Endothelial cell of umbilical vein (primary cell): Measurements from ENCODE around the gene IL17RB. TPM values are rescaled to one million over a fixed set of nuclear protein-coding genes. Genes with fewer than 3 reads are reported as not detected.

Experiments
- Bru-seq: library from RNA; stranded (reverse); fragments of 400-500 nt; gene quantifications from one replicate; lab custom pipeline; 2021; lab: Mats Ljungman, UMichigan
- BruChase-seq, 2 experiments: library from RNA; stranded (reverse); fragments of 400-500 nt; gene quantifications; one replicate each; lab custom pipeline; 2021; lab: Mats Ljungman, UMichigan
- BruUV-seq: library from RNA; stranded (reverse); fragments of 400-500 nt; replicated peaks from 2 replicates; lab custom pipeline; 2021; lab: Mats Ljungman, UMichigan
- CTCF ChIA-PET: fragments of 300-600, 350-600 bp; sonication (Branson Sonifier 250); formaldehyde crosslinking; loops from one replicate; lab custom pipeline; 2021; ENCODE audit warnings: antibody characterized with exemption, inconsistent platforms; lab: Charles Lee
- POLR2A ChIA-PET: fragments of 300-600, 350-600 bp; sonication (Branson Sonifier 250); formaldehyde crosslinking; loops from one replicate; lab custom pipeline; 2021; ENCODE audit warnings: antibody characterized with exemption, inconsistent platforms; lab: Charles Lee
- DNase-seq: peaks from one replicate; pipeline ENCODE4 v3.0.0-alpha.2; 2011; ENCODE audit warnings: low read depth, low spot score
- FAIRE-seq: peaks from 2 replicates; lab custom pipeline; 2011; peaks lifted over from hg19 to GRCh38; lab: Jason Lieb, UNC
- H2AFZ ChIP-seq: 2 replicates; pipeline ENCODE4 v1.6.0; 2012; ENCODE audit warnings: low read depth, low read length, control low read depth, inconsistent platforms
- H3K27ac ChIP-seq: 2 replicates; pipeline ENCODE4 v1.5.1; 2011; ENCODE audit warnings: low read depth, mild to moderate bottlenecking, control low read depth, low read length, moderate library complexity; ENCODE audit not compliant: insufficient read depth
- H3K27me3 ChIP-seq, 2 experiments: 2 replicates each; pipeline versions ENCODE4 v1.6.0 to v1.6.1; 2011; ENCODE audit warnings: low read length in 2 of 2, mixed read lengths in 1 of 2; ENCODE audit not compliant: control insufficient read depth in 2 of 2, insufficient read depth in 2 of 2
- H3K36me3 ChIP-seq, 2 experiments: 2 replicates in 1 of 2; 3 replicates in 1 of 2; pipeline ENCODE4 v1.5.1; 2011; ENCODE audit warnings: low read length in 2 of 2, mild to moderate bottlenecking in 1 of 2, moderate library complexity in 1 of 2; ENCODE audit not compliant: control insufficient read depth in 2 of 2, insufficient read depth in 2 of 2; ENCODE audit errors: extremely low read depth in 1 of 2
- H3K4me1 ChIP-seq: 3 replicates; pipeline ENCODE4 v1.5.1; 2011; ENCODE audit warnings: mild to moderate bottlenecking, low read length; ENCODE audit not compliant: control insufficient read depth, insufficient read depth; ENCODE audit errors: extremely low read depth
- H3K4me2 ChIP-seq: 2 replicates; pipeline ENCODE4 v1.6.1; 2011; ENCODE audit warnings: low read length, control low read depth, mixed read lengths; ENCODE audit not compliant: insufficient read depth
- H3K4me3 ChIP-seq, 3 experiments: fragments of 200-600 bp in 1 of 3; sonication (generic), shearing (Covaris generic) in 1 of 3; replicated peaks in 1 of 3; 2 replicates each; pipeline ENCODE4 v1.5.1; 2011 to 2016; ENCODE audit warnings: control low read depth in 3 of 3, low read length in 3 of 3, mild to moderate bottlenecking in 2 of 3, inconsistent platforms in 1 of 3, low read depth in 1 of 3, moderate library complexity in 1 of 3; ENCODE audit not compliant: insufficient read depth in 1 of 3
- H3K79me2 ChIP-seq: 2 replicates; pipeline ENCODE4 v1.6.0; 2012; ENCODE audit warnings: low read length, inconsistent platforms; ENCODE audit not compliant: control insufficient read depth, insufficient read depth
- H3K9ac ChIP-seq: replicated peaks from 2 replicates; pipeline ENCODE3; 2011; ENCODE audit warnings: low read length, control low read depth; ENCODE audit not compliant: insufficient read depth; ENCODE audit errors: extremely low read depth
- H3K9me1 ChIP-seq: replicated peaks from 3 replicates; pipeline ENCODE4 v1.6.0; 2011; ENCODE audit warnings: mild to moderate bottlenecking, low read length; ENCODE audit not compliant: control insufficient read depth, insufficient read depth; ENCODE audit errors: extremely low read depth
- H3K9me3 ChIP-seq: replicated peaks from 2 replicates; pipeline ENCODE4 v1.5.1; 2012; ENCODE audit warnings: low read length, inconsistent platforms; ENCODE audit not compliant: control insufficient read depth, insufficient read depth
- H4K20me1 ChIP-seq: replicated peaks from 2 replicates; pipeline ENCODE3; 2011; ENCODE audit warnings: mild to moderate bottlenecking, low read length; ENCODE audit not compliant: control insufficient read depth, insufficient read depth; ENCODE audit errors: extremely low read depth
- EZH2 ChIP-seq: IDR thresholded peaks from 2 replicates; pipeline ENCODE4 v1.6.1; 2012; ENCODE audit warnings: borderline replicate concordance, low read depth, mild to moderate bottlenecking, moderate library complexity, low read length, inconsistent platforms; ENCODE audit not compliant: severe bottlenecking
- FOS ChIP-seq: IDR thresholded peaks from 2 replicates; pipeline ENCODE4 v1.6.1; 2011; ENCODE audit warnings: mild to moderate bottlenecking, low read length, moderate library complexity, borderline replicate concordance; ENCODE audit not compliant: insufficient read depth
- GATA2 ChIP-seq: IDR thresholded peaks from 2 replicates; pipeline ENCODE4 v1.7.0; 2011; ENCODE audit warnings: low read depth, mild to moderate bottlenecking, moderate library complexity, mixed read lengths, low read length; ENCODE audit not compliant: insufficient read length, insufficient read depth
- dilution Hi-C: fragments of 300-500 bp; cut with MboI; formaldehyde crosslinking; loops from one replicate; pipeline ENCODE4 v1.15.0; 2019; ENCODE audit warnings: low sequenced_read_pairs; ENCODE audit not compliant: extremely low pct_ligation_motif_present
- intact Hi-C: fragments of 100-400 bp; cut with micrococcal nuclease; formaldehyde crosslinking; loops from one replicate; pipeline ENCODE4 v1.10.0; 2022
- long read RNA-seq: library from polyadenylated mRNA; stranded (forward); transcript quantifications from one replicate; pipeline ENCODE4 v2.0.0, GENCODE V29; 2021
- polyA minus RNA-seq, 3 experiments: library from RNA; depleted of rRNA, polyadenylated mRNA; stranded (reverse); fragments of >200 nt; gene quantifications; 1 replicate in 1 of 3; 2 replicates in 2 of 3; pipeline ENCODE4 v1.2.3, GENCODE V29; 2011
- polyA plus RNA-seq, 4 experiments: library from polyadenylated mRNA; depleted of rRNA in 3 of 4; stranded (reverse) in 3 of 4; unstranded in 1 of 4; fragments of >200 nt; gene quantifications; 2 replicates each; pipeline versions ENCODE4 v1.2.1 to v1.2.3, GENCODE V29; 2011 to 2012; ENCODE audit warnings: missing spikeins in 1 of 4
- total RNA-seq: library from RNA; stranded (reverse); gene quantifications from 2 replicates; pipeline ENCODE4 v1.2.3, GENCODE V29; 2021
- TF ChIP-seq, protein P1 (sequence below), 2 donors: IDR thresholded peaks; 1 replicate in 1 of 2; 2 replicates in 1 of 2; pipeline ENCODE4 v1.5.1; 2011; ENCODE audit warnings: low read length in 2 of 2, mild to moderate bottlenecking in 2 of 2, moderate library complexity in 2 of 2, control low read depth in 1 of 2, inconsistent platforms in 1 of 2, low read depth in 1 of 2; ENCODE audit not compliant: insufficient read depth in 1 of 2; ENCODE audit errors: extremely low read depth in 1 of 2
- TF ChIP-seq, protein P2 (sequence below): IDR thresholded peaks from 2 replicates; pipeline ENCODE4 v1.6.1; 2011; ENCODE audit not compliant: insufficient read depth, insufficient read length

Gene IL17RB, protein sequence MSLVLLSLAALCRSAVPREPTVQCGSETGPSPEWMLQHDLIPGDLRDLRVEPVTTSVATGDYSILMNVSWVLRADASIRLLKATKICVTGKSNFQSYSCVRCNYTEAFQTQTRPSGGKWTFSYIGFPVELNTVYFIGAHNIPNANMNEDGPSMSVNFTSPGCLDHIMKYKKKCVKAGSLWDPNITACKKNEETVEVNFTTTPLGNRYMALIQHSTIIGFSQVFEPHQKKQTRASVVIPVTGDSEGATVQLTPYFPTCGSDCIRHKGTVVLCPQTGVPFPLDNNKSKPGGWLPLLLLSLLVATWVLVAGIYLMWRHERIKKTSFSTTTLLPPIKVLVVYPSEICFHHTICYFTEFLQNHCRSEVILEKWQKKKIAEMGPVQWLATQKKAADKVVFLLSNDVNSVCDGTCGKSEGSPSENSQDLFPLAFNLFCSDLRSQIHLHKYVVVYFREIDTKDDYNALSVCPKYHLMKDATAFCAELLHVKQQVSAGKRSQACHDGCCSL
- not detected in 2 replicates for total RNA-seq
- 0.04 TPM in 1 of 2 replicates, not detected in the other for polyA plus RNA-seq
- not detected in 2 replicates for polyA plus RNA-seq (2011; cell fraction: cytosol; rRNA removed)
- 0.11 and 0.21 TPM in 2 replicates for polyA plus RNA-seq (2011; cell fraction: nucleus; rRNA removed)
- polyA plus RNA-seq (2012), result 0.80 and 0.92 TPM in 2 replicates
- polyA minus RNA-seq, result 0.06 TPM in 1 of 2 replicates, not detected in the other
- polyA minus RNA-seq (2011; cell fraction: cytosol; rRNA and poly(A)+ RNA removed), result 3.1 TPM
- polyA minus RNA-seq (2011; cell fraction: nucleus; rRNA and poly(A)+ RNA removed), result not detected in 2 replicates
- percentile 5 among the genes with signal in this experiment for Bru-seq, nascent RNA
- BruChase-seq, experiment 1, labeled RNA remaining after a 6-hour chase, result percentile 8 among the genes with signal in this experiment
- BruChase-seq, experiment 2, labeled RNA remaining after a 2-hour chase, result percentile 8 among the genes with signal in this experiment
- long read RNA-seq, partial matches to known transcripts, result 0 of 1 reads
- long read RNA-seq, other reads (novel, unspliced or antisense), result 1 of 1 reads

DNA sequence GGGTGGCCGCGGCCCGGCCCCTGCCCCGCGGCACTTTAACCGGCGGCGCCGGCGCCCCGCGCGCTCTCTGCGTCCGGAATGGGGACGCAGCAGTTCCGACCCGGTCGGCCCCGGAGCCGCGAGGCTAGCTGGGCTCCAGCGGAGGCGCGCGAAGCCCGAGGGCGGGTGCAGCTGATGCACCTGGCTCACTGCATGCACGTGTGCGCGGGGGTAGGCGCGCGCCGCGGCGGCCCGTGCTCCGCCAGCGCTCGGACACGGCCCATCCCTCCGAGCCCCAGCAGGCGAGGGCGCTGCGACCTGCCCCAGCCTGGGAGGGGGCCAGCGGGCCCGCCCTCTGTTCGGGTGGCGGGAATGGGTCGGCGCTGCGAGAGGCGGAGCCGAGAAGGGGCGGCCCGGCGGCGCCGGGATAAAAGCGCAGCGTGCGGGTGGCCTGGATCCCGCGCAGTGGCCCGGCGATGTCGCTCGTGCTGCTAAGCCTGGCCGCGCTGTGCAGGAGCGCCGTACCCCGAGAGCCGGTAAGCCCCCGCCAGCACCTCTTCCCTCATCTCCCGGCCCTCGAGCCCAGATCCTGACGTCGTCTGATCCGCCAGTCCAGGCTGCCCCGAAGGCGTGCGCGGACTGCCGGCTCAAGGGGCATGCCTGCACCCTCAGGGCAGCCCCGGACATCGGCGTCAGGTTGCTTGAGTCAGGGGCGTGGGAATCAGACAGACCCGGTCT, at the start of gene IL17RB, which contains the start of gene CHDH:
IL17RB (plus strand) TSS at position 435 of the 717 bp plus-strand sequence; CDS start at position 456, 21 bp downstream.
CHDH (minus strand) TSS at position 286 of the 717 bp plus-strand sequence. CDS start 22,411 bp downstream, outside the sequence.
- no TSS peak for BruUV-seq
- TF ChIP-seq, protein P1, sequence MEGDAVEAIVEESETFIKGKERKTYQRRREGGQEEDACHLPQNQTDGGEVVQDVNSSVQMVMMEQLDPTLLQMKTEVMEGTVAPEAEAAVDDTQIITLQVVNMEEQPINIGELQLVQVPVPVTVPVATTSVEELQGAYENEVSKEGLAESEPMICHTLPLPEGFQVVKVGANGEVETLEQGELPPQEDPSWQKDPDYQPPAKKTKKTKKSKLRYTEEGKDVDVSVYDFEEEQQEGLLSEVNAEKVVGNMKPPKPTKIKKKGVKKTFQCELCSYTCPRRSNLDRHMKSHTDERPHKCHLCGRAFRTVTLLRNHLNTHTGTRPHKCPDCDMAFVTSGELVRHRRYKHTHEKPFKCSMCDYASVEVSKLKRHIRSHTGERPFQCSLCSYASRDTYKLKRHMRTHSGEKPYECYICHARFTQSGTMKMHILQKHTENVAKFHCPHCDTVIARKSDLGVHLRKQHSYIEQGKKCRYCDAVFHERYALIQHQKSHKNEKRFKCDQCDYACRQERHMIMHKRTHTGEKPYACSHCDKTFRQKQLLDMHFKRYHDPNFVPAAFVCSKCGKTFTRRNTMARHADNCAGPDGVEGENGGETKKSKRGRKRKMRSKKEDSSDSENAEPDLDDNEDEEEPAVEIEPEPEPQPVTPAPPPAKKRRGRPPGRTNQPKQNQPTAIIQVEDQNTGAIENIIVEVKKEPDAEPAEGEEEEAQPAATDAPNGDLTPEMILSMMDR (IDR thresholded peaks at IDR 0.05; ENCODE audit: extremely low read depth in 1 of 2, insufficient read depth in 1 of 2, low read depth in 1 of 2, low read length in 2 of 2), result no peak
- TF ChIP-seq EZH2 (peak; percentile 83), GATA2 (no peak), FOS (no peak)
- TF ChIP-seq, protein P2, sequence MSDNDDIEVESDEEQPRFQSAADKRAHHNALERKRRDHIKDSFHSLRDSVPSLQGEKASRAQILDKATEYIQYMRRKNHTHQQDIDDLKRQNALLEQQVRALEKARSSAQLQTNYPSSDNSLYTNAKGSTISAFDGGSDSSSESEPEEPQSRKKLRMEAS, result no peak
- DNase-seq (peak; percentile 6), FAIRE-seq (no peak)
- no peaks in the 10 kb centered on the region for H3K36me3 ChIP-seq
- H4K20me1 ChIP-seq, result no peaks in the 10 kb centered on the region
- peak within 1 kb of the TSS in 1 of 3 experiments; percentile 36 for H3K4me3 ChIP-seq
- no peaks in the 10 kb centered on the region for H3K9me1 ChIP-seq
- no peaks in the 10 kb centered on the region for H3K4me1 ChIP-seq
- H3K79me2 ChIP-seq, result no peaks in the 10 kb centered on the region
- CTCF ChIA-PET, result no interaction called here
- H2AFZ ChIP-seq, result peak within 1 kb of the TSS; percentile 52
- H3K9me3 ChIP-seq, result no peaks in the 10 kb centered on the region
- peaks cover 30 to 32% of the 10 kb centered on the region in 2 experiments for H3K27me3 ChIP-seq
- intact Hi-C loops (no loop called here), dilution Hi-C loops (no loop called here)
- POLR2A ChIA-PET, result no interaction called here
- no peak within 1 kb of the TSS for H3K9ac ChIP-seq
- H3K4me2 ChIP-seq, result peak within 1 kb of the TSS; percentile 33
- no peak within 1 kb of the TSS for H3K27ac ChIP-seq
